K562 (cell line): ENCODE measurements around the gene FOXP4. TPM values are rescaled to one million over a fixed set of nuclear protein-coding genes. Genes with fewer than 3 reads are reported as not detected.

Experiments
- ATAC-seq: fragments of 200-7000 bp; cut with Tn5 transposase; 3 replicates; pipeline ENCODE4 v1.9.1; 2020; ENCODE audit warnings: moderate library complexity
- BruUV-seq: library from RNA; stranded (reverse); fragments of 400-500 nt; replicated peaks from 2 replicates; lab custom pipeline; 2021; lab: Mats Ljungman, UMichigan
- CTCF ChIA-PET: fragments of 300-600 bp; formaldehyde crosslinking; extraction: SDS; loops from one replicate; lab custom pipeline; 2021; ENCODE audit warnings: low intra/inter-chr PET ratio; lab: Yijun Ruan, JAX
- POLR2A ChIA-PET: fragments of 300-600, 350-650 bp; sonication (Branson Sonifier 250); formaldehyde crosslinking; extraction: SDS; loops from one replicate; lab custom pipeline; 2021; ENCODE audit warnings: antibody characterized with exemption, inconsistent platforms; lab: Yijun Ruan, JAX
- DNase-seq, 4 experiments: peaks; one replicate each; pipeline versions ENCODE4 v3.0.0 to v3.0.0-alpha.2; 2011 to 2018; ENCODE audit warnings: low spot score in 3 of 4, mixed read lengths in 3 of 4; ENCODE audit errors: extremely low read depth in 1 of 4
- FAIRE-seq: peaks from 2 replicates; lab custom pipeline; 2011; peaks lifted over from hg19 to GRCh38; lab: Jason Lieb, UNC
- H2AFZ ChIP-seq: 2 replicates; pipeline ENCODE4 v1.6.0; 2011; ENCODE audit warnings: low read depth, low read length, control low read depth, inconsistent platforms
- H3K27ac ChIP-seq: fragments of 200-600 bp; 3 replicates; pipeline ENCODE4 v1.8.0; 2011; ENCODE audit warnings: low read depth, mild to moderate bottlenecking, control low read depth, inconsistent platforms, low read length, moderate library complexity, mixed read lengths; ENCODE audit errors: extremely low read depth
- H3K27me3 ChIP-seq, 2 experiments: fragments of 300-600 bp in 1 of 2; 2 replicates in 1 of 2; 3 replicates in 1 of 2; pipeline versions ENCODE4 v1.6.0 to v1.8.0; 2011; ENCODE audit warnings: inconsistent platforms in 2 of 2, low read length in 2 of 2, mild to moderate bottlenecking in 1 of 2, mixed read lengths in 1 of 2, moderate library complexity in 1 of 2; ENCODE audit not compliant: control insufficient read depth in 2 of 2, insufficient read depth in 2 of 2
- H3K36me3 ChIP-seq: fragments of 300-600 bp; 3 replicates; pipeline ENCODE4 v1.8.0; 2011; ENCODE audit warnings: mild to moderate bottlenecking, low read length, inconsistent platforms; ENCODE audit not compliant: control insufficient read depth, insufficient read depth
- H3K4me1 ChIP-seq, 2 experiments: fragments of 200-600 bp in 1 of 2; replicated peaks in 1 of 2; 2 replicates in 1 of 2; 3 replicates in 1 of 2; pipeline versions ENCODE4 v1.5.1 to v1.8.0; 2011; ENCODE audit warnings: inconsistent platforms in 2 of 2, low read length in 2 of 2, mild to moderate bottlenecking in 1 of 2, mixed read lengths in 1 of 2, moderate library complexity in 1 of 2; ENCODE audit not compliant: control insufficient read depth in 2 of 2, insufficient read depth in 2 of 2
- H3K4me2 ChIP-seq: 2 replicates; pipeline ENCODE4 v1.6.1; 2011; ENCODE audit warnings: low read length, control low read depth, inconsistent platforms, mixed read lengths; ENCODE audit not compliant: insufficient read depth
- H3K4me3 ChIP-seq: fragments of 200-600 bp; sonication (generic), shearing (Covaris generic); 2 replicates; pipeline ENCODE4 v1.5.1; 2016; ENCODE audit warnings: control low read depth, inconsistent platforms
- H3K79me2 ChIP-seq: fragments of 200-600 bp; 3 replicates; pipeline ENCODE4 v1.8.0; 2011; ENCODE audit warnings: low read length, inconsistent platforms; ENCODE audit not compliant: control insufficient read depth, insufficient read depth
- H3K9ac ChIP-seq, 2 experiments: 2 replicates each; pipeline versions ENCODE4 v1.6.0 to v1.6.1; 2011; ENCODE audit warnings: low read depth in 2 of 2, low read length in 2 of 2, control low read depth in 1 of 2, inconsistent platforms in 1 of 2, mild to moderate bottlenecking in 1 of 2, mixed read lengths in 1 of 2; ENCODE audit not compliant: insufficient read depth in 1 of 2
- H3K9me1 ChIP-seq: one replicate; pipeline ENCODE4 v1.6.0; 2011; ENCODE audit warnings: inconsistent platforms, mild to moderate bottlenecking, low read length, moderate library complexity; ENCODE audit not compliant: control insufficient read depth, insufficient read depth
- H3K9me3 ChIP-seq: replicated peaks from 2 replicates; pipeline ENCODE4 v1.5.1; 2011; ENCODE audit warnings: low read depth, low read length, inconsistent platforms; ENCODE audit not compliant: control insufficient read depth, insufficient read depth
- H4K20me1 ChIP-seq: replicated peaks from 2 replicates; pipeline ENCODE4 v1.6.1; 2011; ENCODE audit warnings: low read length, inconsistent platforms, mixed read lengths; ENCODE audit not compliant: control insufficient read depth, insufficient read depth
- ETV1 ChIP-seq: fragments of 450-650 bp; conservative IDR thresholded peaks from 2 replicates; pipeline ENCODE4 v1.6.1; 2016; ENCODE audit warnings: missing genetic modification characterization, control low read depth, low read depth, missing compliant biosample characterization
- FIP1L1 ChIP-seq: fragments of 200-400 bp; formaldehyde crosslinking; IDR thresholded peaks from 2 replicates; pipeline ENCODE4 v1.6.1; 2018; ENCODE audit warnings: mild to moderate bottlenecking, low read depth, low read length; ENCODE audit not compliant: poor library complexity, severe bottlenecking
- HNRNPUL1 ChIP-seq: fragments of 200-400 bp; formaldehyde crosslinking; IDR thresholded peaks from 2 replicates; pipeline ENCODE4 v1.6.1; 2017; ENCODE audit warnings: low read length
- ILF3 ChIP-seq: fragments of 450-650 bp; IDR thresholded peaks from 2 replicates; pipeline ENCODE4 v1.6.1; 2018; ENCODE audit warnings: antibody characterized with exemption, mild to moderate bottlenecking, moderate library complexity, borderline replicate concordance
- NR2C2 ChIP-seq, 2 experiments: fragments of 200-800 bp in 1 of 2; sonication (Bioruptor generic) in 1 of 2; sonication (generic) in 1 of 2; formaldehyde crosslinking in 1 of 2; IDR thresholded peaks; 2 replicates each; pipeline versions ENCODE4 v1.6.1 to v1.8.0; 2016 to 2022; ENCODE audit warnings: mild to moderate bottlenecking in 1 of 2, missing compliant biosample characterization in 1 of 2, missing genetic modification characterization in 1 of 2, missing genetic modification reagents in 1 of 2
- PYGO2 ChIP-seq: fragments of 450-650 bp; IDR thresholded peaks from 2 replicates; pipeline ENCODE4 v1.6.1; 2016; ENCODE audit warnings: mild to moderate bottlenecking, missing genetic modification characterization, moderate library complexity, missing compliant biosample characterization
- RFX5 ChIP-seq: IDR thresholded peaks from 2 replicates; pipeline ENCODE4 v1.6.1; 2011; ENCODE audit warnings: low read depth, mild to moderate bottlenecking, improper control_type of control experiment, low read length
- SAFB2 ChIP-seq: fragments of 200-400 bp; formaldehyde crosslinking; IDR thresholded peaks from 2 replicates; pipeline ENCODE4 v1.6.1; 2018; ENCODE audit warnings: borderline replicate concordance, low read length, low read depth, moderate library complexity; ENCODE audit not compliant: severe bottlenecking
- SMARCC2 ChIP-seq: fragments of 450-650 bp; IDR thresholded peaks from 2 replicates; pipeline ENCODE4 v1.6.1; 2017; ENCODE audit warnings: antibody characterized with exemption, moderate library complexity, mild to moderate bottlenecking, low read depth
- SP1 ChIP-seq: sonication (generic); formaldehyde crosslinking; IDR thresholded peaks from 2 replicates; pipeline ENCODE4 v1.8.1; 2022; ENCODE audit warnings: mild to moderate bottlenecking, missing genetic modification reagents
- ZNF232 ChIP-seq: sonication (generic); formaldehyde crosslinking; IDR thresholded peaks from 2 replicates; pipeline ENCODE4 v1.8.0; 2022; ENCODE audit warnings: mild to moderate bottlenecking, missing genetic modification reagents
- ZNF830 ChIP-seq: fragments of 250-450 bp; sonication (Bioruptor Pico); IDR thresholded peaks from 2 replicates; pipeline ENCODE4 v1.5.0; 2021; ENCODE audit warnings: mild to moderate bottlenecking
- WGBS: fragments of 100-300 bp; shearing (Covaris generic); methylation state at CpG from one replicate; pipeline ENCODE4 v1.1.6; 2016; ENCODE audit warnings: low coverage, mixed read lengths; ENCODE audit not compliant: insufficient coverage; ENCODE audit errors: missing lambda C conversion rate; 5-methylcytosine and 5-hydroxymethylcytosine counted together
- in situ Hi-C: fragments of 300-500 bp; cut with MboI; formaldehyde crosslinking; loops from 4 replicates; pipeline ENCODE4 v1.15.0; 2018; ENCODE audit warnings: inconsistent platforms, mixed read lengths
- intact Hi-C: fragments of 100-400 bp; cut with micrococcal nuclease; formaldehyde crosslinking; loops from 2 replicates; pipeline ENCODE4 v1.14.2; 2022
- polyA plus RNA-seq, 8 experiments: library from polyadenylated mRNA; depleted of rRNA in 4 of 8; stranded (reverse) in 5 of 8; unstranded in 3 of 8; fragments of >200 nt; fragmentation: Nextera tagmentation in 2 of 8; fragmentation: Illumina TruSeq in 1 of 8; extraction: Ambion mirVana in 2 of 8; extraction: Trizol in 1 of 8; gene quantifications; 2 replicates each; pipeline versions ENCODE4 v1.2.1 to v1.2.3, GENCODE V29; 2011 to 2014; ENCODE audit warnings: inconsistent platforms in 1 of 8, missing spikeins in 1 of 8
- total RNA-seq, 7 experiments: library from RNA; depleted of rRNA in 6 of 7; stranded (reverse); fragments of >200 nt in 6 of 7; fragmentation: Illumina TruSeq in 2 of 7; extraction: Trizol in 2 of 7; gene quantifications; 2 replicates each; pipeline versions ENCODE4 v1.2.1 to v1.2.3, GENCODE V29; 2011 to 2021; ENCODE audit warnings: low replicate concordance in 1 of 7
- TF ChIP-seq, protein P1 (sequence below): fragments of 250-450 bp; sonication (Bioruptor Pico); IDR thresholded peaks from 2 replicates; pipeline ENCODE4 v1.8.0; 2021; ENCODE audit warnings: moderate library complexity, mild to moderate bottlenecking, inconsistent platforms
- TF ChIP-seq, protein P2 (sequence below), 3 experiments: fragments of 200-800 bp in 1 of 3; sonication (Bioruptor generic) in 1 of 3; sonication (generic) in 1 of 3; formaldehyde crosslinking in 1 of 3; IDR thresholded peaks; 2 replicates each; pipeline versions ENCODE4 v1.6.1 to v1.8.0; 2016 to 2022; ENCODE audit warnings: mild to moderate bottlenecking in 2 of 3, missing compliant biosample characterization in 2 of 3, missing genetic modification characterization in 2 of 3, missing genetic modification reagents in 1 of 3

The FOXP4 gene
- total and polyA plus RNA-seq, 9 of the 15 experiments (the other 6 are each of a cell fraction or from before 2014, with no cell fraction given), result 0.11 to 29.4 (median 2.3) TPM

DNA sequence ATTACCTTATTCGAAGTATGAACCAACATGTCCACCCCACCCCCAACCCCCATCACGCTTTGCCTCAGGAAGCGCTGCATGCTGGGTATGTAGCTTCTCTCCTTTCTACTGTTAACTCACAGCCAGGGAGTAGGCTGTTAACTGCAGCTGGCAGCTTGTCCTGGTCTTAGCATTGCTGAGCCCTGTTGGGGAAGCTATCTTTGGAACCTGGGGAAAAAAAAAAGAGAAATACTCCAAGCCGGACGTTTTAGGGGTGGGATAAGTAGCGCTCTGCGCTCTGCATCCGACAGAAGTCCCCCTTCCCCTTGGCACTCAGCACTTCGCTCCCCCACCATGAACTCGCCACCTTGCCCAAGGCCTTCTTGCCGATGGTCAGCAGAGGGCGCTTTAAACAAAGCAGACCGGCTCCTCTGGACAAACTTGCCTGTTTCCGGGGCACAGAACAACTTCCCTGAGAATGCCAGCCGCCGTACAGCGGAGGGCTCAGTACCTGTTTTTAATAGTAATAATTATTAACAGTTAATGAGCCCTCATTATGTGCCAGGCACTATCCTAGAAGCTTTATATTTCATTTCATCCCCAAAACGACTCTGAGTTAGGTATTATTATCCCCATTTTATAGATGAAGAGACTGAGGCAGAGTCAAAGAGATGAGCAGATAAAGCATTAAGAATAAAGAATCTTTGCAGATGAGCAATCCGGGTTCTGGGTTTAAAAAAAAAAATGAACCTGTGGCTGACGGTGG, 56.9 kb downstream of the FOXP4 start (continued):
- TF ChIP-seq, protein P1, sequence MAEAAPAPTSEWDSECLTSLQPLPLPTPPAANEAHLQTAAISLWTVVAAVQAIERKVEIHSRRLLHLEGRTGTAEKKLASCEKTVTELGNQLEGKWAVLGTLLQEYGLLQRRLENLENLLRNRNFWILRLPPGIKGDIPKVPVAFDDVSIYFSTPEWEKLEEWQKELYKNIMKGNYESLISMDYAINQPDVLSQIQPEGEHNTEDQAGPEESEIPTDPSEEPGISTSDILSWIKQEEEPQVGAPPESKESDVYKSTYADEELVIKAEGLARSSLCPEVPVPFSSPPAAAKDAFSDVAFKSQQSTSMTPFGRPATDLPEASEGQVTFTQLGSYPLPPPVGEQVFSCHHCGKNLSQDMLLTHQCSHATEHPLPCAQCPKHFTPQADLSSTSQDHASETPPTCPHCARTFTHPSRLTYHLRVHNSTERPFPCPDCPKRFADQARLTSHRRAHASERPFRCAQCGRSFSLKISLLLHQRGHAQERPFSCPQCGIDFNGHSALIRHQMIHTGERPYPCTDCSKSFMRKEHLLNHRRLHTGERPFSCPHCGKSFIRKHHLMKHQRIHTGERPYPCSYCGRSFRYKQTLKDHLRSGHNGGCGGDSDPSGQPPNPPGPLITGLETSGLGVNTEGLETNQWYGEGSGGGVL (CRISPR knock-in tag), result no peak
- TF ChIP-seq, protein P2, sequence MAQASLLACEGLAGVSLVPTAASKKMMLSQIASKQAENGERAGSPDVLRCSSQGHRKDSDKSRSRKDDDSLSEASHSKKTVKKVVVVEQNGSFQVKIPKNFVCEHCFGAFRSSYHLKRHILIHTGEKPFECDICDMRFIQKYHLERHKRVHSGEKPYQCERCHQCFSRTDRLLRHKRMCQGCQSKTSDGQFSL (CRISPR knock-in tag; IDR thresholded peaks at IDR 0.05), result peak; percentile 79
- TF ChIP-seq, protein P2 (tag; IDR thresholded peaks at IDR 0.05), result peak in 1 of 2 experiments; percentile 57; a peak in 1 of 4 replicates

DNA sequence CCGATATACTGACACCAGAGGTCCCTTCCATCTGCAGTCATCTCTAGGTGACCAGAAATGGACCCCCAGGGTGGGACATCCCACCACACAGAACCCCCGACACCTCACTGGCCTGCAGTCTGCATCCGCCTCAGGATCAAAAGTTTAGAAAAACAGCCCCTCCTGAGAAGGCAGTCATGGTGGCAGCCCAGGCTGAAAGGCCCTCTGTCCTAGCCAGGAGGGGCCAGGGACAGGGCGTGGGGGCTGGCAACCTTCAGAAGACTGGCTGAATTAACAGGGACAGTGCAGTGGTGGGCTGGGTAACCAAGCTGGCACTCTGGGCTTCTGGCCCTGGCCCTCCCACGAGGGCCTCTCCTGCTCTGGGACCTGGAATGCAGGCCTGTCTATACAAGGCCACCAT, 57.8 kb downstream of the FOXP4 start:
- Histone ChIP-seq H3K79me2 (no peaks in the 10 kb centered on the region), H3K27ac (no peak overlapping the region), H2AFZ (no peak overlapping the region), H3K9me3 (no peaks in the 10 kb centered on the region), H3K4me1 (peaks cover 0 to 5% of the 10 kb centered on the region in 2 experiments; a peak in 3 of 5 replicates), H3K4me2 (no peak overlapping the region), H3K4me3 (no peak overlapping the region), H3K27me3 (peaks cover 19 to 36% of the 10 kb centered on the region in 2 experiments; a peak in 3 of 5 replicates), H3K9ac (no peak overlapping the region; a peak in 1 of 4 replicates), H4K20me1 (0 out of 2 replicates have a peak, but pooled peaks cover 5% of the 10 kb centered on the region), H3K36me3 (no peaks in the 10 kb centered on the region), H3K9me1 (peaks cover 8% of the 10 kb centered on the region)
- ChIA-PET POLR2A (no interaction called here), CTCF (interaction anchor here (1.4 to 4.1 kb wide), 3 partner anchors 79 to 182 kb away, joined by 6 to 53 read pairs (median 11); no protein-coding TSS in a partner anchor)
- ATAC-seq (no peak), DNase-seq (no peak), FAIRE-seq (no peak)
- in situ Hi-C loops (loop anchor here (5.0 kb wide), 1 partner anchor 78 kb away; no protein-coding TSS in a partner anchor), intact Hi-C loops (loop anchor here (5.0 kb wide), 1 partner anchor 173 kb away; the partner anchor contains the start of gene FRS3)
- 29% methylated on average over 5 of the region's 5 CpGs for WGBS
- no TSS peak for BruUV-seq
- no peak for TF ChIP-seq ZNF830 (CRISPR knock-in tag)
- no peak for TF ChIP-seq NR2C2 (CRISPR knock-in tag; IDR thresholded peaks at IDR 0.05)
- TF ChIP-seq NR2C2 (tag; IDR thresholded peaks at IDR 0.05), result no peak
- no peak for TF ChIP-seq FIP1L1
- no peak for TF ChIP-seq RFX5
- TF ChIP-seq HNRNPUL1, result no peak
- TF ChIP-seq ETV1 (tag), result no peak
- no peak for TF ChIP-seq PYGO2 (tag)
- TF ChIP-seq SAFB2, result no peak
- TF ChIP-seq ILF3, result no peak
- no peak for TF ChIP-seq SMARCC2
- no peak for TF ChIP-seq SP1
- TF ChIP-seq ZNF232, result no peak
